ENCODE results near the gene RIC8A. TPM values are rescaled to one million over a fixed set of nuclear protein-coding genes. Genes with fewer than 3 reads are reported as not detected.
A peak's percentile ranks its signal among the peaks of the same experiment; 100 is the strongest.

Gene RIC8A
- polyA plus RNA-seq, 1 donor from 2014 or later = 65.7 TPM

GRCh38 chr11:256952-257737, 49.6 kb downstream of the RIC8A start:
- H3K4me1 Mint-ChIP-seq = peaks cover 11 to 18% (median 14%) of the 10 kb centered on the region in 3 donors
- H3K27ac Mint-ChIP-seq = peak overlapping the region in 1 of 3 donors; percentile 2
- peaks cover 0 to 3% (median 2%) of the 10 kb centered on the region in 3 donors for H3K9me3 Mint-ChIP-seq
- peak overlapping the region in 2 of 4 donors; percentile 47 to 67 for H3K4me3 Mint-ChIP-seq
- no peaks in the 10 kb centered on the region for H3K36me3 Mint-ChIP-seq
- no peaks in the 10 kb centered on the region for H3K27me3 Mint-ChIP-seq

- Mint-ChIP-seq H3K27me3 (no peaks in the 10 kb centered on the region), H3K36me3 (no peaks in the 10 kb centered on the region), H3K27ac (peak overlapping the region in 1 of 3 donors; percentile 2), H3K4me3 (peak overlapping the region in 1 of 4 donors; percentile 41), H3K4me1 (peaks cover 11 to 18% (median 14%) of the 10 kb centered on the region in 3 donors), H3K9me3 (peaks cover 0 to 4% (median 3%) of the 10 kb centered on the region in 3 donors)
Measured at GRCh38 chr11:257766-258493, 50.4 kb downstream of the RIC8A start.

GRCh38 chr11:259413-259812, 51.9 kb downstream of the RIC8A start:
- Mint-ChIP-seq H3K4me1 (peaks cover 11 to 18% (median 14%) of the 10 kb centered on the region in 3 donors), H3K27me3 (no peaks in the 10 kb centered on the region), H3K9me3 (peaks cover 0 to 4% (median 3%) of the 10 kb centered on the region in 3 donors), H3K4me3 (no peak overlapping the region), H3K36me3 (no peaks in the 10 kb centered on the region), H3K27ac (no peak overlapping the region)

DNA sequence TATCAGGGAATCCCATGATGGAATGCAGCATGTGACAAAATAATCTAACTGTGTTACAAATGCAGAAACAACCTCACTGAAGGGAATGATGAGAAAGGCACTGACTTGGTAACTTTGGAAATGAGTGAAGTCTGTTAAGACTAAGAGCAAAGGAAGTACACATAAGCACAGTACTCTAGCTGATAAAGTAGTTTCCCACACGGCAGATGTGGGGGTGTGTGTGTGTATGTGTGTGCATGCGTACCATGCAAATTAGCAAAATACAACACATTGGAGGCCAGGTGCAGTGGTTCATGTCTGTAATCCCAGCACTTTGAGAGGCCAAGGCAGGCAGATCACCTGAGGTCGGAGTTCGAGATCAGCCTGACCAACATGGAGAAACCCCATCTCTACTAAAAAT, 54.1 kb downstream of the RIC8A start:
- Mint-ChIP-seq H3K9me3 (peaks cover 0 to 4% (median 3%) of the 10 kb centered on the region in 3 donors), H3K27ac (peak overlapping the region in 1 of 3 donors; percentile 39), H3K27me3 (no peaks in the 10 kb centered on the region), H3K4me1 (peaks cover 9 to 11% (median 10%) of the 10 kb centered on the region in 3 donors), H3K36me3 (no peaks in the 10 kb centered on the region), H3K4me3 (no peak overlapping the region)

Other genes with a start within 250 kb of the RIC8A start
- gene SCGB1C1, start 14.6 kb upstream of the RIC8A start, polyA plus RNA-seq = not detected
- 44.4 TPM for gene BET1L, start 309 bp upstream of the RIC8A start, polyA plus RNA-seq
- gene SIRT3, start 28.6 kb downstream of the RIC8A start, polyA plus RNA-seq = 11.6 TPM
- gene PSMD13, start 29.3 kb downstream of the RIC8A start, polyA plus RNA-seq = 179 TPM
- 5.9 TPM for gene NLRP6, start 70.7 kb downstream of the RIC8A start, polyA plus RNA-seq
- gene PGGHG, start 81.4 kb downstream of the RIC8A start, polyA plus RNA-seq = 6.1 TPM
- not detected for gene IFITM5, start 91.8 kb downstream of the RIC8A start, polyA plus RNA-seq
- gene IFITM2, start 100.1 kb downstream of the RIC8A start, polyA plus RNA-seq = 1,305 TPM
- gene IFITM1, start 106.3 kb downstream of the RIC8A start, polyA plus RNA-seq = 233 TPM
- 1.4 TPM for gene IFITM3, start 113.2 kb downstream of the RIC8A start, polyA plus RNA-seq
- gene B4GALNT4, start 161.8 kb downstream of the RIC8A start, polyA plus RNA-seq = not detected
- gene PKP3, start 186.5 kb downstream of the RIC8A start, polyA plus RNA-seq = not detected
- 130 TPM for gene SIGIRR, start 207.3 kb downstream of the RIC8A start, polyA plus RNA-seq
- 4.9 TPM for gene ANO9, start 234.3 kb downstream of the RIC8A start, polyA plus RNA-seq
- gene PTDSS2, start 242.6 kb downstream of the RIC8A start, polyA plus RNA-seq = 10.9 TPM

Data from IgD-negative memory B cell (primary cell).